Right cardiac atrium (tissue), 5 donors: ENCODE measurements around the gene LMAN2. TPM values are rescaled to one million over a fixed set of nuclear protein-coding genes. Genes with fewer than 3 reads are reported as not detected.

ENCODE experiments used
- ATAC-seq, 2 donors: fragments of 200-7000 bp; cut with Tn5 transposase; one replicate each; pipeline versions ENCODE4 v1.8.0 to v1.9.1; 2020; ENCODE audit warnings: moderate library complexity in 2 of 2, mild to moderate bottlenecking in 1 of 2
- DNase-seq, 3 donors: peaks; one replicate each; pipeline ENCODE4 v3.0.0-alpha.2; 2020
- H3K27ac ChIP-seq: one replicate; pipeline ENCODE4 v1.5.1; 2013; ENCODE audit warnings: mild to moderate bottlenecking, low read length, control low read depth, moderate library complexity
- H3K27me3 ChIP-seq: one replicate; pipeline ENCODE4 v1.6.1; 2013; ENCODE audit not compliant: control insufficient read depth, insufficient read depth
- H3K4me1 ChIP-seq: one replicate; pipeline ENCODE4 v1.6.1; 2013; ENCODE audit warnings: low read length; ENCODE audit not compliant: control insufficient read depth, insufficient read depth
- H3K4me3 ChIP-seq: one replicate; pipeline ENCODE4 v1.5.1; 2013; ENCODE audit warnings: low read length, control low read depth
- H3K9me3 ChIP-seq: one replicate; pipeline ENCODE4 v1.6.1; 2013; ENCODE audit warnings: low read length; ENCODE audit not compliant: control insufficient read depth
- WGBS: extraction: QIAGEN DNeasy Blood & Tissue Kit; methylation state at CpG from one replicate; pipeline ENCODE4 v1.1.7; 2013; 5-methylcytosine and 5-hydroxymethylcytosine counted together
- intact Hi-C, 4 donors: fragments of 100-400 bp; cut with DNase I; formaldehyde crosslinking; loops; one replicate each; pipeline versions ENCODE4 v1.11.0 to v1.14.0; 2022 to 2023
- polyA plus RNA-seq: library from polyadenylated mRNA; stranded (reverse); fragments of 200-250 nt; gene quantifications from one replicate; pipeline ENCODE4 v1.2.3, GENCODE V29; 2013
- total RNA-seq, 4 donors: library from RNA; stranded (reverse); fragmentation: NEBNext Ultra II Directional; extraction: Animal tissue kit (Norgen Biotek cat#: 25700); gene quantifications; one replicate each; pipeline ENCODE4 v1.2.1, GENCODE V29; 2021
- donor health status: healthy with polysubstance abuse.
- donor health status: DM: no; HTN: yes; CAD: no.
- donor health status: DM: no; HTN: no; CAD: no.
- donor health status: DM: no; HTN: yes; CAD: no; lungs with severe emphysema.
- donor health status: DM: yes; HTN: yes; CAD: no.

The LMAN2 gene
- total and polyA plus RNA-seq, 5 donors, result 59.0 to 109 (median 71.8) TPM

DNA sequence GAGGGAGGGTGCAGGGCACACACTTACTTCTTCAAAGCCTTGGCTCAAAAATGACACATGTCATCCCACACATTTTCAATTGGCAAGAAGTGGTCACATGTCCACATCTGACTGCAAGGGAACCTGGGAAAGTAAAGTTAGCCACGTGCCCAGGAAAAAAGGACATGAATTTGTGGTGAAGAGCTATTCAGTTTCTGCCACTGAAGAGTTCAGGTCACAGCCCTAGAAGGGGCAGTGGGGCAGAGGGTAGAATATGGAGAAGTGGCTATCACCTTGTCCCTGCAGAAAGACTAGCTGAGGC is 4.3 kb upstream of the LMAN2 start:
- Histone ChIP-seq H3K4me1 (no peaks in the 10 kb centered on the region), H3K27me3 (no peaks in the 10 kb centered on the region), H3K9me3 (no peaks in the 10 kb centered on the region), H3K4me3 (no peak overlapping the region), H3K27ac (no peak overlapping the region)
- intact Hi-C loops, result no loop called here
- DNase-seq, result no peak
- no peak for ATAC-seq
- WGBS, result 7% methylated on average over 1 of the region's 1 CpG

DNA sequence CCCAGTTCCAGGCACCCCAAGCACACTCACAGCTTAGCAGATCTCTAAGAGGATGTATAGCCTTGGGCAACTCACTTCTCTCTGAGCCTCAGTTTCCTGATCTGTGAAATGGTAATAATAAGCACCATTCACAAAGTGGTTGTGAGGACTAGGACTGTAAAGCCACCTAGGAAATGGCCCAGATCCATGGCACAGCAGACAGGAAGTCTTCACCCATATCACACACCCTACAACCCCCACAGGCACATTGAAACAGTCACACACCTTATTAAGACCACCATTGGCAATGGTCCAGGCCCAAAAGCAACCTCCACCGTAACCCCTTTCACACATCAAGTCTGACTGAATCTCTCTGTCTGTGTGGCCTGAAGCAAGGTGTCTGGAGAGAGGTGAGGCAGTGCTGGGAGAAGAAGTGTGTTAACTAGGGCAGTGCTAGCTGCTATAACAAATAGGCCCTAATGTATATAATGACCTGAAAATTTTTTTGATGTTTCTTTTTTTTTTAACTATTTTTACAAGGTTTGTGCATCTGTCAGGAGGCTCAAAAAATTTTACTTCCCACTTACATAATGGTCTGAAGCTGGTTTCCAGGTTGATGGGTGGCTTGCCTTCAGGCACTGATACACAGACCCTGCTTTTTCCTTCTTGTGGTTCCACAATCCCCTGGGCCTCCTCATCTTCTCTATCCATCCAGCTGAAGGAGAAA is 3.8 kb upstream of the LMAN2 start:
- no peaks in the 10 kb centered on the region for H3K27me3 ChIP-seq
- H3K27ac ChIP-seq, result no peak overlapping the region
- no peaks in the 10 kb centered on the region for H3K4me1 ChIP-seq
- no peaks in the 10 kb centered on the region for H3K9me3 ChIP-seq
- no peak overlapping the region for H3K4me3 ChIP-seq
- WGBS, result 79% methylated on average over 1 of the region's 1 CpG
- intact Hi-C loops, result no loop called here
- DNase-seq (peak in 1 of 3 donors; percentile 5), ATAC-seq (no peak)

DNA sequence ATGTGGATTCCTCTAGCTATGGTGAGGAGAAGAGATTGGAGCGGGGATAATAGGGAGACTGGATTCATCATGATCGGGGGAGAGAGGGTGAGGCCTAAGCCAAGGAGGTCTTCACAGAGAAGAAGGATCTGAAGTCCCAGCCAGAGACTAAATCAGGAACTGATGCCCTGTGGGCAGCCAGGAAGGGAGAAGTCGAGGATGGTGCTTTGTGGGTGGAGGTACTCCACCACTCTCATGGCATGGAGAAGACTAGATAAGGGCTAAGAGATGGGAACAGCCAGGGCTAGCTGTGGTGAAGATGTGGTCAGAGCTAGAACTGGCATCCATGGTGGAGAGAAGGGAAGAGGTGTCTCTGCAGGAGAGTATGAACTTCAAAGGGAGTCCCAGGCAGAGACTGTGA is 3.2 kb upstream of the LMAN2 start:
- WGBS, result 66% methylated on average over 3 of the region's 3 CpGs
- intact Hi-C loops, result no loop called here
- Histone ChIP-seq H3K27me3 (no peaks in the 10 kb centered on the region), H3K4me3 (no peak overlapping the region), H3K27ac (no peak overlapping the region), H3K4me1 (no peaks in the 10 kb centered on the region), H3K9me3 (no peaks in the 10 kb centered on the region)
- DNase-seq (peak in 1 of 3 donors; percentile 17), ATAC-seq (no peak)

DNA sequence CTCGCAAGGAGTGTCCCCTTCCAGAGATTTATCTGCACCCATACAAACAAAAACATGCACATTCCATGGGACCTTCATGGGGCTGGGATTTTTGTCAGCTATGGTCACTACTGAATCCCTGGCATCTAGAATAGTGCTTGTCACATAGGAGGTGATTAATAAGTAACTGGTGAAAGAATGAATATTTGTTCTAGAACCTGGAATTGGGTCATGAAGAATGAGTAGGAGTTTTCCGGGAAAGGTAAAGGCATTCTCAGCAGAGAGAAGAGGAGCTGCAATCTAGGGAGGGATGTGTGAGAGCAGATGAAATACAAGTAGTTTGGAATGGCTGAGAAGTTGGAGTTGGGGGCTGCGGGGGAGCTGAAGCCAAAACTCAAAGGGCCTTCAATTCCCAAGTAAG is 2.8 kb upstream of the LMAN2 start:
- intact Hi-C loops, result no loop called here
- no peaks in the 10 kb centered on the region for H3K27me3 ChIP-seq
- no peak overlapping the region for H3K4me3 ChIP-seq
- no peaks in the 10 kb centered on the region for H3K9me3 ChIP-seq
- 82% methylated on average over 3 of the region's 3 CpGs for WGBS
- DNase-seq (no peak), ATAC-seq (no peak)
- no peak overlapping the region for H3K27ac ChIP-seq
- no peaks in the 10 kb centered on the region for H3K4me1 ChIP-seq

DNA sequence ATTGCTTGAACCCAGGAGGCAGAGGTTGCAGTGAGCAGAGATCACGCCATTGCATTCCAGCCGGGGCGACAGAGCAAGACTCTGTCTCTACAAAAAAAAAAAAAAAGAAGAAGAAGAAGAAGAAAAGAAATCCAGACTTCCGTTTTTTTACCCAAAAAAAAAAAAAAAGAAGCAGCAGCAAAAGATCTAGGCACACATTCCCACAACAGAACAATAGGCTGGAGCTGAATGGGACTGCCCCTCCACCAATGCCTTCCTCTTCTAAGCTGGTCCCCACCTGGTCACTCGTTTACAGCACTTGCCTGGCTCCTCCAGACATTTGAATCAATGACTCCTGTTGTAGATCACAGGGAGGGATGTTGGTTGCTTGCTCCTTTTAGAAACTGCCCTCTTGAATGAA is 1.6 kb upstream of the LMAN2 start:
- intact Hi-C loops, result no loop called here

DNA sequence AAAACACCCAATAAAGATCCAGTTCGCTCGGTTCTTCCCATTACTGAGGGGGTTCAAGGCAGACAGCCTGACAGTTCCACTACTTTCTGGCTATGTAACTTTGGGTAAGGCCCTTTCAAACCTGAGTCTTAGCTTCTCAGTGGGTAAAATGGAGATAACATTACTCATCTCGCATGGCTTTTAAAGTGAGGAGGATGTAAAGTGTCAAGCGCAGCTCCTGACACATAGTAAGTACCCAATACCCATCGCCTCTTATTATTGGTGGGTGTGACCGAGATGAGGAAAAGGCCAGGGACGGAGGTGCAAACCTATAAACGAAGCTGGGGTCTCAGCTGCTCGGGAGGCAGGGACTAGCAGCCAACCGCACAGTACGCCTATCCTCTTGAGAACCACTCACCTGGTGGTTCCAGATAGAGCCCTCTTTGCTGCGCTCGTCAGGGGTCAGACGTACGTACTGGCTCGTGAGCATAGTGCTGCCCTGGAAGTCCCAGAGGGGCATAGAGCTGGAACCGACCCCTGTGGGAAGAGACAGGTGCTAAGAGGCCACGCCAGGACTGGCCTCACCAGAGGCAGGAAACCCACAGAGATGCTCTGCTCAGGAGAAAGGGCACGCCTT is 584 bp downstream of the LMAN2 start:
- Histone ChIP-seq H3K4me1 (no peaks in the 10 kb centered on the region), H3K27ac (peak overlapping the region; percentile 99), H3K4me3 (peak overlapping the region; percentile 92), H3K27me3 (no peaks in the 10 kb centered on the region), H3K9me3 (no peaks in the 10 kb centered on the region)
- intact Hi-C loops, result no loop called here
- ATAC-seq, result no peak
- DNase-seq, result peak in 1 of 3 donors; percentile 61
- WGBS, result 13% methylated on average over 19 of the region's 19 CpGs

More for the DNA sequence above, 1.6 kb upstream of the LMAN2 start:
- DNase-seq (peak in 1 of 3 donors; percentile 12), ATAC-seq (no peak)
- no peaks in the 10 kb centered on the region for H3K4me1 ChIP-seq
- 71% methylated on average over 5 of the region's 5 CpGs for WGBS
- no peaks in the 10 kb centered on the region for H3K9me3 ChIP-seq
- H3K4me3 ChIP-seq, result no peak overlapping the region
- H3K27me3 ChIP-seq, result no peaks in the 10 kb centered on the region
- no peak overlapping the region for H3K27ac ChIP-seq

DNA sequence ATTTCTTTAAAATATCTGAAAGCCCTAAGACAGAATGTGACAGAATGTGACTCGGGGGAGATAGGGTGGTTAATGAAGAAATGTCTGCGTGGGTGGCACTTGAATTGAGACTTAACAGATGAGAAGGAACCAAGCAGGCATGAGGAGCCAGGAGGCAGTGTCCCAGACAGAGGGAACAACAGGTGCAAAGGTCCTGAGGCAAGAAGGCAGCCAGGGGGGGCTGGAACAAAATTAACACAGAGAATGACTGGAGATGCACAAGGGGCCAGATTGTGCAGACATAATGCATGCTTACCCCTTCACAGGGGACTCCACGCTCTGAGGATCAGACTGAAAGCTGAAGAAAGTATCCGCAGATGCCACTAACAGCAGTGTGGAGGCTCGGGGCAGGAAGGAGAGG is 1.7 kb downstream of the LMAN2 start:
- intact Hi-C loops, result no loop called here
- 83% methylated on average over 5 of the region's 5 CpGs for WGBS
- DNase-seq, result peak in 1 of 3 donors; percentile 31
- H3K4me3 ChIP-seq, result no peak overlapping the region
- no peaks in the 10 kb centered on the region for H3K27me3 ChIP-seq
- no peak overlapping the region for H3K27ac ChIP-seq
- H3K9me3 ChIP-seq, result no peaks in the 10 kb centered on the region
- no peak for ATAC-seq
- no peaks in the 10 kb centered on the region for H3K4me1 ChIP-seq

DNA sequence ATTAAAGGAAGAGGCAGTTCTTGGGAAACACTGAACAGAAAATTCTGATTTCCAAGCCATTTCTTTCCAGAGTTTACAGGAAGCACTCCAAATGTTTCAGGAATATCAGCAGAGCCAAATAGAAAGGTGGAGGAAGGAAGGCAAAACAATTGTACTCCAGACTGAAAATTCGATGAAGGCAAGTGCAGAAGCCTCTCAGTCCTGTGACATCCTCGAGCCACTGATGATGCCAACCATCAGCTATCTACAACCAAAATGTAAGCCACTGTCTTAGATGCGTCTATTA is 2.2 kb downstream of the LMAN2 start:
- WGBS, result 59% methylated on average over 3 of the region's 3 CpGs
- Histone ChIP-seq H3K27me3 (no peaks in the 10 kb centered on the region), H3K27ac (no peak overlapping the region), H3K4me3 (no peak overlapping the region), H3K4me1 (no peaks in the 10 kb centered on the region), H3K9me3 (no peaks in the 10 kb centered on the region)
- DNase-seq (no peak), ATAC-seq (no peak)
- intact Hi-C loops, result no loop called here

DNA sequence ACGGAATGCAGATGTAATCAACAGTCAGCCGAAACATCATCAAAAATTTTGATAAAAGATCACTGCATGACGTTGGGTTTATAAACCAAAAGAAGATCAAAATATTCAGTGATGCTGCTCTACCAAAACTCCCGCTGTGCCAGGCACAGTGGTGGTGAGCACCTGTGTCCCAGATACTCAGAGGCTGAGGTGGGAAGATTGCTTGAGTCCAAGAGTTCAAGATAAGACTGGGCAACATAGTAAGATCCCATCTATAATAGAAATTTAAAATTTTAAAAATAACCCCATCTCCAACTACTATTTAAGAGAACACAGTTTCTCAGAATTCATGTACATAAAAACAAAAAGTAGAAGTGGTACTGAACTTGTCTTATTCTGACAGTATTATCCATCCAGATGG is 3.8 kb downstream of the LMAN2 start:
- H3K27ac ChIP-seq, result no peak overlapping the region
- intact Hi-C loops, result no loop called here
- H3K27me3 ChIP-seq, result no peaks in the 10 kb centered on the region
- H3K4me3 ChIP-seq, result no peak overlapping the region
- no peaks in the 10 kb centered on the region for H3K9me3 ChIP-seq
- ATAC-seq (no peak), DNase-seq (no peak)
- H3K4me1 ChIP-seq, result no peaks in the 10 kb centered on the region
- 87% methylated on average over 4 of the region's 4 CpGs for WGBS

DNA sequence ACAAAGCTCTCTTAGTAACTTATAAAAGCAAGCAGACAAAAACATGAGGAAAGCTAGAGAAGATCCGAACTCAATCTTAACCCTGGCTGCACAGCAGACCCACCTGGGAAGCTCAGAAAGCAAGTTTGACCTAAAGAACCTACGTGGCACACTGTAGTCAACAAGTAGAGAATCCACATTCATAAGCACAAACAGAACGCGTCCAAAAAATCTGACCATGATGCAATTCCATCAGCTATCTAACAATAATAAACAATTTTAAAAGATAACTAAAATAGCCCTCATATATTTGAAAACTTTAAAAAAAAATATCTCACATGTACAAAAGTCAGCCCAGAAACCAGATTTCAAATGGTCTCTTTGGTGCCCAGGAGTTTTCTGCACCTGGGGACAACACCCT is 4.6 kb downstream of the LMAN2 start:
- Histone ChIP-seq H3K4me3 (no peak overlapping the region), H3K27ac (no peak overlapping the region), H3K4me1 (no peaks in the 10 kb centered on the region), H3K9me3 (no peaks in the 10 kb centered on the region), H3K27me3 (no peaks in the 10 kb centered on the region)
- 71% methylated on average over 4 of the region's 4 CpGs for WGBS
- ATAC-seq (no peak), DNase-seq (no peak)
- intact Hi-C loops, result no loop called here

DNA sequence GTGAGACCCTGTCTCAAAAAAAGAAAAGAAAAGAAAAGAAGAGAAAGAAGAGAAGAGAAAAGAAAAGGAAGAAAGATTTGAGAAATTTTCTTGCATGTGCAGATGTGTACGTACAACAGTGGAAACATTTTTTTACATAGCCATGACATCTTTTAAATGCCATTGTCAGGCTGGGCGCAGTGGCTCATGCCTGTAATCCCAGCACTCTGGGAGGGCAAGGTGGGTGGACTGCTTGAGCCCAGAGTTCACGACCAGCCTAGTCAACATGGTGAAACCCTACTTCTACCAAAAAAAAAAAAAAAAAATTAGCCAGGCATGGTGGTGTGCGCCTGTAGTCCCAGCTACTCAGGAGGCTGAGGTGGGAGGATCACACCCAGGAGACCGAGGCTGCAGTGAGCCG is 6.6 kb downstream of the LMAN2 start:
- no peak overlapping the region for H3K27ac ChIP-seq
- H3K27me3 ChIP-seq, result no peaks in the 10 kb centered on the region
- H3K4me3 ChIP-seq, result no peak overlapping the region
- ATAC-seq (no peak), DNase-seq (no peak)
- no peaks in the 10 kb centered on the region for H3K9me3 ChIP-seq
- intact Hi-C loops, result no loop called here
- WGBS, result 95% methylated on average over 6 of the region's 6 CpGs
- H3K4me1 ChIP-seq, result no peaks in the 10 kb centered on the region

DNA sequence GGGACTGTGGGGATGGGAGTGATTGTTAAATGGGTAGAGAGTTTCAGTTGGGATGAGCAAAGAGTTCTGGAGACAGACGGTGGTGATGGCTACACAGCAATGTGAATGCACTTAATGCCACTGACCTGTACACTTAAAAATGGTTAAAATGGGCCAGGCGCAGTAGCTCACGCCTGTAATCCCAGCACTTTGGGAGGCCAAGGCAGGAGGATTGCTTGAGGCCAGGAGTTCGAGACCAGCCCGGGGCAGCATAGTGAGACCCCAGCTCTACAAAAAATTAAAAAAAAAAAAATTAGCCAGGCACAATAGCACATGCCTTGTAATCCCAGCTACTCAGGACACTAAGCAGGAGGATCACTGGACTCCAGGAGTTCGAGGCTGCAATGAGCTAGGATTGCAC is 7.7 kb downstream of the LMAN2 start:
- Histone ChIP-seq H3K9me3 (no peaks in the 10 kb centered on the region), H3K27me3 (no peaks in the 10 kb centered on the region), H3K27ac (no peak overlapping the region), H3K4me3 (no peak overlapping the region), H3K4me1 (no peaks in the 10 kb centered on the region)
- intact Hi-C loops, result no loop called here
- DNase-seq (no peak), ATAC-seq (no peak)
- WGBS, result 98% methylated on average over 6 of the region's 6 CpGs
